Activated naive CD8-positive, alpha-beta T cell (primary cell): ENCODE results near the gene DXO.
A peak's percentile ranks its signal among the peaks of the same experiment; 100 is the strongest.

Experiments
- H3K27ac Mint-ChIP-seq: one replicate; pipeline ENCODE4 v1.8.0; 2021; ENCODE audit warnings: mixed read lengths
- H3K27me3 Mint-ChIP-seq: one replicate; pipeline ENCODE4 v1.8.0; 2021; ENCODE audit warnings: mixed read lengths
- H3K36me3 Mint-ChIP-seq: one replicate; pipeline ENCODE4 v1.8.0; 2021; ENCODE audit warnings: mixed read lengths
- H3K4me1 Mint-ChIP-seq: one replicate; pipeline ENCODE4 v1.8.0; 2021; ENCODE audit warnings: low read depth, mixed read lengths
- H3K4me3 Mint-ChIP-seq: one replicate; pipeline ENCODE4 v1.8.0; 2021; ENCODE audit warnings: mild to moderate bottlenecking, mixed read lengths
- H3K9me3 Mint-ChIP-seq: one replicate; pipeline ENCODE4 v1.8.0; 2021; ENCODE audit warnings: low read depth, mixed read lengths

DXO gene

DNA sequence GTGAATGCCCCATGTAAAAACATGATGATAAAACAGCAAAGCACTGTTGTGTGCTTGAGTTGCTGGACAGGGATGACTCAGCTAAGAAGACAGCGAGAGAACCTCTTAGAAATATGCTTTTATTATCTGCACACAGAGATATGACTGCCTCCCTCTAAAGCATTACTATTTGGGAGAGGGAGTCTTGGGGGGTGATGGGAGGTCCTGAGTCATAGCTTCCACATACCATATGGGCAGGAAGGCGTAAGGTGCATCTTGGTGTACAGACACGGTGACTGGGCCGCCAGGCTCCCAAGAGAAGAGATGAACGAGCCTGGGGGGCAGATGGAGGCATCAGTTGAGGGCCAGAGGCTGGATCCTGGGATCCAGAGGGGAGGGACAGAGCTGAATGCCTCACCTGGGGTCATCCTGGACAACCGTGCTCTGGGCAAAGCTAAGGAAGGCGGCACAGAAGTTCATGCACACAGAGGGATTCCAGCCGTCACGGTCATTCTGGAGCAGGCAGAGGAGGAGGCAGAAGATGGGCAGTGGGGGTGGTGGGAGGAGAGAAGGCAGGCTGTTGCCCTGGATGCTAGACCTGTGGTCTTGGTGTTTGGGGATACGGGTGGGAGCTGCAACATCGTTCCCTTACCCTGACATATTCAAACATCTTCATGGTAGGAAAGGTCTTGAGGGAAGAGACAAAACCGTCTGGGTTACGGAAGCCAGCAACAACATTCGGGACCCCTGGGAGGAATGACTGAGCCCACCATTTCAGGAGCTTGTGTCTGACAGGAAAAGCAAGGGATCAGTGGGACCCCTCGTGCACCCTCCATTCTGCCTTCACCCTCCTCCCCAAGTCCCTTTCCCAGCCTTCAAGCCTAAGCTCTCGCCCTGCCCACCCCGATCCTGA, 2.0 kb downstream of the DXO start:
- Mint-ChIP-seq H3K36me3 (peaks cover 7% of the 10 kb centered on the region), H3K4me3 (peak overlapping the region; percentile 97), H3K9me3 (no peaks in the 10 kb centered on the region), H3K27ac (peak overlapping the region; percentile 99), H3K4me1 (peaks cover 40% of the 10 kb centered on the region), H3K27me3 (no peaks in the 10 kb centered on the region)

DNA sequence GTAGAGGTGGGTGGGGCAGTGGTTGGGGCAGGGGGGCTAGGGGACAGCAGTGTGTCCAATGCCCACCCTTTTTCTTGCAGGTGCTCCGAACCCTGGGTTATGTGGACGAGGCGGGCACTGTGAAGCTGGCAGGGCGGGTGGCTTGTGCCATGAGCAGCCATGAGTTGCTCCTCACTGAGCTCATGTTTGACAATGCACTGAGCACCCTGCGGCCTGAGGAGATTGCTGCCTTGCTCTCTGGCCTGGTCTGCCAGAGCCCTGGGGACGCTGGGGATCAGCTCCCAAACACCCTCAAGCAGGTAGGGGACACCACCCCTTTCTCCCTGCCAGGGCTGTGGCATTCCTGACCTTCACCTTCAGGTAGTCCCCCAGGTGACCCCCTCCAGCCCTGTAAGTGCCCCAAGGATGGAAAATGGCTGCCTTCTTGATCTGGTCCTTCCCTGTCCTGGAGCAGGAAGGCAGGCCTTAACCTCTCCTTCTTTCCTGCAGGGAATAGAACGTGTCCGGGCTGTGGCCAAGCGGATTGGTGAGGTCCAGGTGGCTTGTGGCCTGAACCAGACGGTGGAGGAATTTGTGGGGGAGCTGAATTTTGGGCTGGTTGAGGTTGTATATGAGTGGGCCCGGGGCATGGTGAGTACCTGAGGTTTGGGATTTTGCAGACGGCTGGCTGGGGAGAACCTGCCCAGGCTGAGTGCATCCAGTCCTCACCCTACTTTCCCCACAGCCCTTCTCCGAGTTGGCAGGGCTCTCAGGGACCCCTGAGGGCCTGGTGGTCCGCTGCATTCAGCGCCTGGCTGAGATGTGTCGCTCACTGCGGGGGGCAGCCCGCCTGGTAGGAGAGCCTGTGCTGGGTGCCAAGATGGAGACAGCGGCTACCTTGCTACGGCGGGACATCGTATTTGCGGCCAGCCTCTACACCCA, 2.9 kb downstream of the DXO start:
- Mint-ChIP-seq H3K27me3 (no peaks in the 10 kb centered on the region), H3K36me3 (peaks cover 7% of the 10 kb centered on the region), H3K4me1 (peaks cover 35% of the 10 kb centered on the region), H3K4me3 (no peak overlapping the region), H3K9me3 (no peaks in the 10 kb centered on the region), H3K27ac (peak overlapping the region; percentile 46)

DNA sequence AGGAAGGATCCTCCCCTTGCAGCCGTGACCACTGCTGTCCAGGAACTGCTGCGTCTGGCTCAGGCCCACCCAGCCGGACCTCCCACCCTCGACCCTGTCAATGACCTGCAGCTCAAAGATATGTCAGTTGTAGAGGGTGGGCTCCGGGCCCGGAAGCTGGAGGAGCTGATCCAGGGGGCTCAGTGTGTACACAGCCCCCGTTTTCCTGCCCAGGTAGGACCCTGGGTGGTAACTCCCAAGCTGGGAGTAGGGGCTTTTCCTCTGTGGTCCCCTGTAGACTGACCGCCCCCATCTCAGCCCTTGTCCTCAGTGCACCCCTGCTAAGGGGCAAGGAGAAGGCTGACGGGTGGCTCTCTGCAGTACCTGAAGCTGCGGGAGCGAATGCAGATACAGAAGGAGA, 3.6 kb downstream of the DXO start:
- no peak overlapping the region for H3K27ac Mint-ChIP-seq
- peaks cover 28% of the 10 kb centered on the region for H3K4me1 Mint-ChIP-seq
- H3K27me3 Mint-ChIP-seq: no peaks in the 10 kb centered on the region
- H3K9me3 Mint-ChIP-seq: no peaks in the 10 kb centered on the region
- peaks cover 6% of the 10 kb centered on the region for H3K36me3 Mint-ChIP-seq
- H3K4me3 Mint-ChIP-seq: no peak overlapping the region

DNA sequence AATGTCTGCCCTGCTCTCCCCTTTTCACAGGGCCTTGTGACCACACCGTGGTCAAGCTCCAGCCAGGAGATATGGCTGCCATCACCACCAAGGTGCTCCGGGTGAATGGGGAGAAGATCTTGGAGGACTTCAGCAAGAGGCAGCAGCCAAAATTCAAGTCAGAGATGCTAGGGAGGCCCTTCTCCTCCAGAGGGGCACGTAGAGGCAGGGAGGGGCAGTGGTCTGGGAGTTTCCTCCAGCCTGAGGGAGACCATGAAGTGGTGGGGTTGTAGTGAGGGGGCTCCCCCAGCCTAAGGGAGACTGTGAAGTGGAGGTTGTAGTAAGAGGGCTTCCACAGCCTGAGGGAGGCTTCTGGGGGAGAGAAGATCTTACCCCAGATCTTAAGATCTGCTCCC, 4.0 kb downstream of the DXO start:
- Mint-ChIP-seq H3K36me3 (peaks cover 7% of the 10 kb centered on the region), H3K27me3 (no peaks in the 10 kb centered on the region), H3K4me1 (peaks cover 24% of the 10 kb centered on the region), H3K4me3 (no peak overlapping the region), H3K27ac (peak overlapping the region; percentile 58), H3K9me3 (no peaks in the 10 kb centered on the region)

DNA sequence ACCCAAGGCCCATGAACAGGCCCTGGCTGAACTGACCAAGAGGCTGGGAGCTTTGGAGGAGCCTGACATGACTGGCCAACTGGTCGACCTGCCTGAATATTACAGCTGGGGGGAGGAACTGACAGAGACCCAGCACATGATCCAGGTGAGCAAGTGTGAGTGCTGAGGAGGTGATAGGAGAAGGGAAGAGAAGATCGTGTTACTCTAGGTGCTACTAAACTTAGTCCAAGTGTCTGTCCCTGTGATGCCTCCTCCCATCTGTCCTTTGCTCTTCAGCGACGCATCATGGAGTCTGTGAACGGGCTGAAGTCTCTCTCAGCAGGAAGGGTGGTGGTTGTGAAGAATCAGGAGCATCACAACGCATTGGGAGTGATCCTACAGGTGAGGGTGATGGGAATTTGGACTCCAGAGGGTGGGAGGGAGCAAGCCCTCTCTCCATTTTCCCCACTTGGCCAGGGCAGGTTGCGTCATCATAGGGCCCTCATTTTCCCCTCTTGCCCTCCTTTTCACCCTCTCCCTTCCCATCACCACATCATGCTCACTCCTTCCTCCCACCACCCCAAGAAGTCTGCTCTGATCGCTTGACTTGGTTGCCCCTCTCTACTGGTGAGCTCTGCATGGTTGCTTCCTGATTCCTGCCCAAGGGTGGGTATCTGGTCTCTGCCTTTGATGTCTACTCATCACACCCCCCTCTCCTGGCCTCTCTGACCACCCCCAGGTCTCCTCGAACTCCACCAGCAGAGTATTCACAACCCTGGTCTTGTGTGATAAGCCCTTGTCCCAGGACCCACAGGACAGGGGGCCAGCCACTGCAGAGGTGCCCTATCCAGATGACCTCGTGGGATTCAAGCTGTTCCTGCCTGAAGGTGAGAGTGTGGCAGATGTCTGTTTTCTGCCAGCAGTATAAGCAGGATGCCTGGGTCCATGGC, 4.7 kb downstream of the DXO start:
- H3K27ac Mint-ChIP-seq: peak overlapping the region; percentile 58
- no peaks in the 10 kb centered on the region for H3K9me3 Mint-ChIP-seq
- H3K36me3 Mint-ChIP-seq: peaks cover 9% of the 10 kb centered on the region
- H3K4me3 Mint-ChIP-seq: no peak overlapping the region
- no peaks in the 10 kb centered on the region for H3K27me3 Mint-ChIP-seq
- H3K4me1 Mint-ChIP-seq: peaks cover 21% of the 10 kb centered on the region

DNA sequence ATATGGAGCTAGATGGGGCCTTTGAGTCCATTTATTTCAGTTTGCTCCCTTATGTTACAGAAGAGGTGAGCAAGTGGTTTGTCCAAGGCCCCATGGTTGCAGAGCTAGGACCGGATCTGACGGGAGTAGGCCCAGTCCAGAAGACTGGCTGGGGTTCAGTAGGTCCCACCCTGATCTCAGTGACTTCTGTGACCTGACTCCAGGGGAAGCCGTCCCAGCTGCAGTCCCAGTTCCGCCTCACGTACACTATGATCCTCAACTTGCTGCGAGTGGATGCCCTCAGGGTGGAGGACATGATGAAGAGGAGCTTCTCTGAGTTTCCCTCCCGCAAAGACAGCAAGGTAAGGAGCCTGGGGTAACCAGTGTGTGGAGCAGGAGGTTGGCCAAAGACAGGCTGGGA, 5.4 kb downstream of the DXO start:
- Mint-ChIP-seq H3K4me3 (no peak overlapping the region), H3K4me1 (peaks cover 24% of the 10 kb centered on the region), H3K27me3 (no peaks in the 10 kb centered on the region), H3K9me3 (no peaks in the 10 kb centered on the region), H3K36me3 (peaks cover 13% of the 10 kb centered on the region), H3K27ac (peak overlapping the region; percentile 41)

DNA sequence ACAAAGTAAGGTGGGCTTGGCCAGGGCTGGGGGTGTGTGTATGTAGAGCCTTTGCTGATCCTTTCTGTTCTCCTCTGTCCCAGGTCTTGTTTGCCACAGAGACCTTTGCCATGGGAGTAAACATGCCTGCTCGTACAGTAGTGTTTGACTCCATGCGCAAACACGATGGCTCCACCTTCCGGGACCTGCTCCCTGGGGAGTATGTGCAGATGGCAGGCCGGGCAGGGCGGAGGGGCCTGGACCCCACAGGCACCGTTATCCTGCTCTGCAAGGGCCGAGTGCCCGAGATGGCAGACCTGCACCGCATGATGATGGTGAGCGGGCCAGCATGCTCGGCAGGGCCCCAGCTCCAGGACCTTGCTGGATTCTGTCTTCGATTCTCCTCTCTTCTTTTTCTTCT, 6.2 kb downstream of the DXO start:
- Mint-ChIP-seq H3K4me3 (no peak overlapping the region), H3K27ac (no peak overlapping the region), H3K4me1 (peaks cover 21% of the 10 kb centered on the region), H3K9me3 (no peaks in the 10 kb centered on the region), H3K27me3 (no peaks in the 10 kb centered on the region), H3K36me3 (peaks cover 14% of the 10 kb centered on the region)

DNA sequence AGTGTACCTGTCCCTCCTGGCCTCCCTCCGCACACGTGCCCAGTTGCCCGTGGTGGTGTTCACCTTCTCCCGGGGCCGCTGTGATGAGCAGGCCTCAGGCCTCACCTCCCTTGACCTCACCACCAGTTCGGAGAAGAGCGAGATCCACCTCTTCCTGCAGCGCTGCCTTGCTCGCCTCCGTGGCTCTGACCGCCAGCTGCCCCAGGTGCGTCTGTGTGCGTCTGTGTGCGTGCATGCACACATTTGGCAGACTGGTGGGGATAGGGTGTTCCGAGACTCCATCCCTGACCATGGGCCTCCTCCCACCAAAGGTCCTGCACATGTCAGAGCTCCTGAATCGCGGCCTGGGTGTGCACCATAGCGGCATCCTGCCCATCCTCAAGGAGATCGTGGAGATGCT, 8.0 kb downstream of the DXO start:
- Mint-ChIP-seq H3K4me3 (no peak overlapping the region), H3K27me3 (no peaks in the 10 kb centered on the region), H3K36me3 (peaks cover 11% of the 10 kb centered on the region), H3K4me1 (peaks cover 20% of the 10 kb centered on the region), H3K9me3 (no peaks in the 10 kb centered on the region), H3K27ac (no peak overlapping the region)

DNA sequence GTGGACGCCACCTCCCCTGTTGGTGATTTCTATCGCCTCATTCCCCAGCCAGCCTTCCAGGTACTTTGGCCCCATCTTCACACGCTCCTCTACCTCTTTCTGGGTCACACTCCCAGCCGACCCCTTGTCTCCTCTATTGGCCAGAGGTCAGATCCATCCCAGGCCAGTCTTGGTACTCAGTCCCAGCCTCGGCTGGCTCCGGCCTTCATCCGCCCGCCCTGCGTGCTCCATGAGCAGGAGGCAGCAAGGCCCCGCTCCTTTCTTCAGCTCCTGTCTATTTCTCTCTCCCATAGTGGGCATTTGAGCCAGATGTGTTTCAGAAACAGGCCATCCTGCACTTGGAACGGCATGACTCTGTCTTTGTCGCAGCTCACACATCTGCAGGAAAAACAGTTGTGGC, 10.3 kb downstream of the DXO start:
- Mint-ChIP-seq H3K4me3 (peak overlapping the region; percentile 48), H3K27me3 (no peaks in the 10 kb centered on the region), H3K4me1 (peaks cover 37% of the 10 kb centered on the region), H3K27ac (no peak overlapping the region), H3K36me3 (peaks cover 11% of the 10 kb centered on the region), H3K9me3 (no peaks in the 10 kb centered on the region)

DNA sequence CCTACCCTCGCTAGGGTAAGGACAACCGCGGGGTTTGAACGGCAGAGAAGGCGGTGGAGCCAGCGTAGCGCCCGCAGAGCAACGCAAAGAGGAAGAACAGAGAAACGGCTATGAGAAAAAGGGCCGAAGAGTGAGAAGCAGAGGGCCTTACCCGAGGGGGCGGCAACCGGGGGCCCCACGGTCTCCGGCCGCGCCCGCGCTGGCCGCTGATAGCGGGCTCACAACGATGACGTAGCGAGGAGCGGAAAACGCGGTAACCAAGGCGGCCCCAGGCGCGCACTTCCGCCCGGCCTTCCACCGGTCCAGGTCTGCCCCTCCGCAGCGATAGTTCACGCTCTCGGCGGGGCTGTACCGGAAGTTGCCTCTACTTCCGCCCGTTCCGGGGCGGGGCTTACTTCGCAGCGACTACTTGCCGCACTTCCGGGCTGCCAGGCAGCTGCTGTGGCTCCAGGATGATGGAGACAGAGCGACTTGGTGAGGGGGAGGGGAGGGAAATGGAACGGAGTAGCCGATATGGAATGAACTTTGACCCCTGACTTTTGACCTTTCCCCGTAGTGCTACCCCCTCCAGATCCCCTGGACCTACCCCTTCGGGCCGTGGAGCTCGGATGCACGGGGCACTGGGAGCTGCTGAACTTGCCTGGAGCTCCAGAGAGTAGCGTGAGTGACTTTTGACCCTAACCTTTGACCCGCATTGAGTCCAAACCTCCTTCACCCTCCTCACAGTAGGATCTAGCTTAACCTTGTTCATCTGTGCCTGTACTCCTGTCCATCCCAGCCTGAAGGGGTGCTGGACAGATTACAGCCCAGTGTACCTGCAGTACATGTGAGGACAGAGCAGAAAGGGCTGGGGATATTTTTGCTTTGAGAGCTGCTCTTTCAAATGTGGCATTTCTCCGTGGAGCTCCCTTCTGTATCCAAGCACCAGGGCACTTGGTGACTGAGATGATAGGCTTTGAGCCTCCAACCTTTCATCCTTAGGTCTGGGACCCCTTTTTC, 12.9 kb downstream of the DXO start, which contains the start of the genes NELFE and SKIC2:
Gene NELFE (minus strand): TSS at position 231 of the 999 bp plus-strand sequence. CDS start 525 bp downstream, outside the sequence.
Gene SKIC2 (plus strand): TSS at position 435 of the 999 bp plus-strand sequence. CDS start 18 bp downstream, at position 453.
- Mint-ChIP-seq H3K4me1 (peaks cover 37% of the 10 kb centered on the region), H3K4me3 (peak within 1 kb of the TSS; percentile 97), H3K9me3 (no peaks in the 10 kb centered on the region), H3K36me3 (peaks cover 11% of the 10 kb centered on the region), H3K27me3 (no peaks in the 10 kb centered on the region), H3K27ac (peak within 1 kb of the TSS; percentile 93)

DNA sequence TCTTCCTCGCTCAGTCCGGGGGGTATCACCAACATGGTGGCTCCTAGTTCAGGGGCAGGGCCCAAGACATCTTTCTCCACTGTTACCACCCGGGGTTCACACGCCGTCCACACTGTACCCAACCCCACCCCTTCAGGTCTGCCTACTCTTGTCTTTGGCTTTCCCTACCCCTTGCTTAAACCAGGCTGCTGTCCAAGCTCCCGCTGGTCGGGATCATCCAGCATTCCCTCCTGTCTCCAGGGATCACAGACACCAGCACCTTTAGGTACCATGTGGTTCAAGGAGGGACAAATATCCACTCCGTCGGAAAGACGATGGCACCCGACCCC, 13.6 kb downstream of the DXO start:
- peaks cover 11% of the 10 kb centered on the region for H3K36me3 Mint-ChIP-seq
- H3K9me3 Mint-ChIP-seq: no peaks in the 10 kb centered on the region
- H3K4me1 Mint-ChIP-seq: peaks cover 37% of the 10 kb centered on the region
- H3K27ac Mint-ChIP-seq: peak overlapping the region; percentile 93
- peak overlapping the region; percentile 97 for H3K4me3 Mint-ChIP-seq
- no peaks in the 10 kb centered on the region for H3K27me3 Mint-ChIP-seq

DNA sequence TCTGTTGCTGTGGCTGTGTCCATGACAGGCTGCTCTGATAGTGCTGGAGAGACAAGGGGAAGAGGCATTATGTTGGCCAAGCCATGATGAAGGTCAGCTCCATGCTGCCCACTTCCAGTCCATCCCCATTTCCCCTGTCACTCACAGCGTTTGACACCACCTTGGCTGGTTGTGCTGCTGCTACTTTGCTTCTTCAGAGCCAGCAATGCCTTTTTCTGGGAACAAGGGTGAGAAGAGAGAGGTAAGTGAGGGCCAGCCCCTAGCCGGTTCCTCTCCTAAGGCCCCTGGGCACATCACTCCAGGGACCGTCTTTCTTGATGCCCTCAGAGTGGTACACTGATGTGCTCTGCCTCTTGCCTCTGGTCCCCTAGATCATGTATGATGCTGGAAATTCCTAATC, 15.1 kb downstream of the DXO start:
- Mint-ChIP-seq H3K27me3 (no peaks in the 10 kb centered on the region), H3K36me3 (peaks cover 6% of the 10 kb centered on the region), H3K27ac (no peak overlapping the region), H3K4me3 (peak overlapping the region; percentile 97), H3K4me1 (peaks cover 34% of the 10 kb centered on the region), H3K9me3 (no peaks in the 10 kb centered on the region)

DNA sequence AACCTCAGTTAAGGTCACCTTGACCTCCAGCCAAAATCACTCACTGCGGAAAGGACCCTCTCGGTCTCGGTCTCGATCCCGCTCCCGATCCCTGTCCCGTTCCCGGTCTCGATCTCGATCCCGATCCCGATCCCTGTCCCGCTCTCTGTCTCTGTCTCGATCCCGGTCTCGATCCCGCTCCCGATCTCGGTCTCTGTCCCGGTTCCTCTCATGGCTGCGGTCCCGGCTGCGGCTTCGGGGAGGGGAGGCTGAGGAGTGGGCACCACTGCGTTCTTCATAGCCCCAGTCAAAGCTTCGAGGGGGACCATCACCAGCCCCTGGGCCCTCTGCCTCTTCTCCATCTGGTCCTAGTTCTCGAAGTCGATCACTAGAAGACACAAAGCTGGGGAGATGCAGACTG, 17.4 kb downstream of the DXO start:
- H3K27me3 Mint-ChIP-seq: no peaks in the 10 kb centered on the region
- H3K9me3 Mint-ChIP-seq: no peaks in the 10 kb centered on the region
- H3K36me3 Mint-ChIP-seq: peaks cover 2% of the 10 kb centered on the region
- no peak overlapping the region for H3K27ac Mint-ChIP-seq
- H3K4me1 Mint-ChIP-seq: peaks cover 19% of the 10 kb centered on the region
- no peak overlapping the region for H3K4me3 Mint-ChIP-seq
